Measurements from ENCODE around the gene FANCM.

The FANCM gene

DNA sequence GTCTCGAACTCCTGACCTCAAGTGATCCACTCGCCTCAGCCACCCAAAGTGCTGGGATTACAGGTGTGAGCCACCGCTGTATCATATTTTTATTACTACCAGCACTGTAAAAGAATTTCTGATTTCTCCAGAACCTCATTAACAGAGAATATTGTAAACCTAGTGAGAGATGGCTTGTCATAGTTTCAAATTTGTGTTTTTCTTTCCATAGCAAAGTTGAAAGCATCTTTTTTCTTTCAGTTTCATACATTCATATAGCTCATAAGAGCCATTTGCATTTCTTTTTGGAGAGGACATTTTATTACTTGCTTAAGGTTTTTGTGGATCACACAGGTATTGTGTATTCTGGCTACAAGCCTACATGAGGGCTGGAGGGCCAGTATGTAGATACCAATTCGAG, 59.2 kb downstream of the FANCM start:
- Histone ChIP-seq H2AFZ (ENCODE audit: low read depth, low read length) (no peak overlapping the region), H3K27me3 (ENCODE audit: insufficient read depth, low read length, poor library complexity) (no peaks in the 10 kb centered on the region), H3K4me2 (ENCODE audit: insufficient read depth, low read length) (no peak overlapping the region), H3K79me2 (ENCODE audit: insufficient read depth, low read length) (no peaks in the 10 kb centered on the region), H3K9ac (ENCODE audit: low read depth, low read length) (no peak overlapping the region), H4K20me1 (ENCODE audit: insufficient read depth, low read length) (no peaks in the 10 kb centered on the region), H3K4me3 (ENCODE audit: low read depth in 1 of 2, low read length in 2 of 2) (no peak overlapping the region), H3K4me1 (ENCODE audit: insufficient read depth, low read length) (no peaks in the 10 kb centered on the region), H3K36me3 (ENCODE audit: insufficient read depth, low read length) (peaks cover 17% of the 10 kb centered on the region), H3K9me3 (ENCODE audit: insufficient read depth, low read length, severe bottlenecking) (no peaks in the 10 kb centered on the region), H3K27ac (ENCODE audit: low read length) (no peak overlapping the region)
- DNase-seq (no peak), ATAC-seq (ENCODE audit: insufficient read depth, low read depth) (no peak)
- TF ChIP-seq, protein P1, sequence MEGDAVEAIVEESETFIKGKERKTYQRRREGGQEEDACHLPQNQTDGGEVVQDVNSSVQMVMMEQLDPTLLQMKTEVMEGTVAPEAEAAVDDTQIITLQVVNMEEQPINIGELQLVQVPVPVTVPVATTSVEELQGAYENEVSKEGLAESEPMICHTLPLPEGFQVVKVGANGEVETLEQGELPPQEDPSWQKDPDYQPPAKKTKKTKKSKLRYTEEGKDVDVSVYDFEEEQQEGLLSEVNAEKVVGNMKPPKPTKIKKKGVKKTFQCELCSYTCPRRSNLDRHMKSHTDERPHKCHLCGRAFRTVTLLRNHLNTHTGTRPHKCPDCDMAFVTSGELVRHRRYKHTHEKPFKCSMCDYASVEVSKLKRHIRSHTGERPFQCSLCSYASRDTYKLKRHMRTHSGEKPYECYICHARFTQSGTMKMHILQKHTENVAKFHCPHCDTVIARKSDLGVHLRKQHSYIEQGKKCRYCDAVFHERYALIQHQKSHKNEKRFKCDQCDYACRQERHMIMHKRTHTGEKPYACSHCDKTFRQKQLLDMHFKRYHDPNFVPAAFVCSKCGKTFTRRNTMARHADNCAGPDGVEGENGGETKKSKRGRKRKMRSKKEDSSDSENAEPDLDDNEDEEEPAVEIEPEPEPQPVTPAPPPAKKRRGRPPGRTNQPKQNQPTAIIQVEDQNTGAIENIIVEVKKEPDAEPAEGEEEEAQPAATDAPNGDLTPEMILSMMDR (IDR thresholded peaks at IDR 0.05; ENCODE audit: borderline replicate concordance, extremely low read depth, low read length, poor library complexity, severe bottlenecking) = no peak
- no peak for TF ChIP-seq EZH2 (IDR thresholded peaks at IDR 0.05; ENCODE audit: borderline replicate concordance, low read depth, low read length, severe bottlenecking)

DNA sequence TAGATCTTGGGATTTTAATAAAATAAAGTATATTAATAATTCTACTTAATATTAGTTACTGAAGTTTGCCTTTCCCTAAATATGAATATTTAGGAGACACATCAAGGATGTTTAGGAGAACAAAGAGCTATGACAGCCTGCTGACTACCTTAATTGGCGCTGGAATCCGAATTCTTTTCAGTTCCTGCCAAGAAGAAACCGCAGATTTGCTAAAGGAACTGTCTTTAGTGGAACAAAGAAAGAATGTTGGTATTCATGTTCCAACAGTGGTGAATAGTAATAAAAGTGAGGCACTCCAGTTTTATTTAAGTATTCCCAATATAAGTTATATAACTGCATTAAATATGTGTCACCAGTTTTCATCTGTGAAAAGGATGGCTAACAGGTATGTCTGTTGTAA, 62.8 kb downstream of the FANCM start:
- no peak overlapping the region for H2AFZ ChIP-seq (ENCODE audit: low read depth, low read length)
- H3K79me2 ChIP-seq (ENCODE audit: insufficient read depth, low read length) = no peaks in the 10 kb centered on the region
- no peaks in the 10 kb centered on the region for H3K27me3 ChIP-seq (ENCODE audit: insufficient read depth, low read length, poor library complexity)
- H3K9ac ChIP-seq (ENCODE audit: low read depth, low read length) = no peak overlapping the region
- no peaks in the 10 kb centered on the region for H4K20me1 ChIP-seq (ENCODE audit: insufficient read depth, low read length)
- no peak overlapping the region for H3K27ac ChIP-seq (ENCODE audit: low read length)
- DNase-seq (no peak), ATAC-seq (ENCODE audit: insufficient read depth, low read depth) (no peak)
- H3K4me2 ChIP-seq (ENCODE audit: insufficient read depth, low read length) = no peak overlapping the region
- no peaks in the 10 kb centered on the region for H3K4me1 ChIP-seq (ENCODE audit: insufficient read depth, low read length)
- TF ChIP-seq, protein P1 (IDR thresholded peaks at IDR 0.05; ENCODE audit: borderline replicate concordance, extremely low read depth, low read length, poor library complexity, severe bottlenecking) = no peak
- no peak for TF ChIP-seq EZH2 (IDR thresholded peaks at IDR 0.05; ENCODE audit: borderline replicate concordance, low read depth, low read length, severe bottlenecking)
- peaks cover 39% of the 10 kb centered on the region; the same call in 1 of the 2 replicates for H3K36me3 ChIP-seq (ENCODE audit: insufficient read depth, low read length)
- H3K4me3 ChIP-seq (ENCODE audit: low read depth in 1 of 2, low read length in 2 of 2) = no peak overlapping the region
- no peaks in the 10 kb centered on the region for H3K9me3 ChIP-seq (ENCODE audit: insufficient read depth, low read length, severe bottlenecking)

DNA sequence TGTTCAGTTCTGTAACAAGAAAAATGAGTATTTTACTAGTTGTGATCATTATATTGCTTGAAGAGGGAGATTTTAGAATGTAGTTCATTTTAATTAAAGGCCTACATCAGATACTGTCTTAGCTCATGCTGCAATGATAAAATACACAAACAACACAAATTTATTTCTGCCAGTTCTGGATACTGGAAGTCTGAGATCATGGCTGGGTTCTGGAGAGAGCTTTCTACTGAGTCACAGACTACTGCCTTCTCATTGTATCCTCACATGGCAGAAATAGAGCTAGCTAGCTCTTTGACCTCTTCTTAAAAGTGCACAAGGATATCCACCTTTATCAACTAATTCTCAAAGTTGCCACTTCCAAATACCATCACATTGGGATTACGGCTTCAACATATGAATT, 63.5 kb downstream of the FANCM start:
- Histone ChIP-seq H3K27me3 (ENCODE audit: insufficient read depth, low read length, poor library complexity) (no peaks in the 10 kb centered on the region), H2AFZ (ENCODE audit: low read depth, low read length) (no peak overlapping the region), H3K9ac (ENCODE audit: low read depth, low read length) (no peak overlapping the region), H3K9me3 (ENCODE audit: insufficient read depth, low read length, severe bottlenecking) (no peaks in the 10 kb centered on the region), H3K27ac (ENCODE audit: low read length) (no peak overlapping the region), H3K36me3 (ENCODE audit: insufficient read depth, low read length) (peaks cover 45% of the 10 kb centered on the region; the same call in 1 of the 2 replicates), H3K79me2 (ENCODE audit: insufficient read depth, low read length) (no peaks in the 10 kb centered on the region), H3K4me2 (ENCODE audit: insufficient read depth, low read length) (no peak overlapping the region), H4K20me1 (ENCODE audit: insufficient read depth, low read length) (no peaks in the 10 kb centered on the region), H3K4me3 (ENCODE audit: low read depth in 1 of 2, low read length in 2 of 2) (no peak overlapping the region), H3K4me1 (ENCODE audit: insufficient read depth, low read length) (no peaks in the 10 kb centered on the region)
- no peak for TF ChIP-seq EZH2 (IDR thresholded peaks at IDR 0.05; ENCODE audit: borderline replicate concordance, low read depth, low read length, severe bottlenecking)
- TF ChIP-seq, protein P1 (IDR thresholded peaks at IDR 0.05; ENCODE audit: borderline replicate concordance, extremely low read depth, low read length, poor library complexity, severe bottlenecking) = no peak
- ATAC-seq (ENCODE audit: insufficient read depth, low read depth) (no peak), DNase-seq (no peak)

DNA sequence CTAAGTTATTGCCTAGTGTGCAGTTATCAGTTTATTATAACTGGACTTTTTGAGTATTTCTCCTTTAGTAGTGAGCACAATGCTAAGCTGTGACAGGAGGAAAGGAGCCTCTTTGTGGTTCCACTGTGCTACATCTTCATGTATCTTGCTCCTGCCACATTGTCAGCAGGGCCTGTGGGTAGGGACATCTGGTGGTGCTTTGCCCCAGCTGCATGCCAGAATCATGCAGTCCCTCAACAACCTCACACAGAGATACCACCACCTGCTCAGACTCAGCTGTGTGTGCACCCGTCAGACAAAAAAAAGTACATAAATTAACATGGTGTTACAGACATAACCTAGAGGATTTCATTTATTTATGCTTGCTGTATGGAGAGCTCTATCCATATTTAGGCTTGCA, 66.2 kb downstream of the FANCM start:
- Histone ChIP-seq H3K9me3 (ENCODE audit: insufficient read depth, low read length, severe bottlenecking) (no peaks in the 10 kb centered on the region), H3K27ac (ENCODE audit: low read length) (no peak overlapping the region), H3K4me2 (ENCODE audit: insufficient read depth, low read length) (no peak overlapping the region), H3K79me2 (ENCODE audit: insufficient read depth, low read length) (no peaks in the 10 kb centered on the region), H3K4me3 (ENCODE audit: low read depth in 1 of 2, low read length in 2 of 2) (no peak overlapping the region), H2AFZ (ENCODE audit: low read depth, low read length) (no peak overlapping the region), H3K36me3 (ENCODE audit: insufficient read depth, low read length) (peaks cover 60% of the 10 kb centered on the region), H3K4me1 (ENCODE audit: insufficient read depth, low read length) (no peaks in the 10 kb centered on the region), H3K9ac (ENCODE audit: low read depth, low read length) (no peak overlapping the region), H4K20me1 (ENCODE audit: insufficient read depth, low read length) (no peaks in the 10 kb centered on the region), H3K27me3 (ENCODE audit: insufficient read depth, low read length, poor library complexity) (no peaks in the 10 kb centered on the region)
- DNase-seq (peak; percentile 55), ATAC-seq (ENCODE audit: insufficient read depth, low read depth) (peak; percentile 95)
- TF ChIP-seq EZH2 (IDR thresholded peaks at IDR 0.05; ENCODE audit: borderline replicate concordance, low read depth, low read length, severe bottlenecking) = no peak
- TF ChIP-seq, protein P1 (IDR thresholded peaks at IDR 0.05; ENCODE audit: borderline replicate concordance, extremely low read depth, low read length, poor library complexity, severe bottlenecking) = peak; percentile 58

All from DND-41 (cell line).